ENCODE results near the gene ARID3B. TPM values are rescaled to one million over a fixed set of nuclear protein-coding genes. Genes with fewer than 3 reads are reported as not detected.

Gene ARID3B
- total and polyA plus RNA-seq, 2 experiments from 2014 or later: 69.8 to 70.5 TPM

GRCh38 chr15:74610302-74610951 lies 69.4 kb downstream of the ARID3B start:
- Histone ChIP-seq H3K27me3 (no peaks in the 10 kb centered on the region), H3K9me3 (ENCODE audit: low read depth) (no peaks in the 10 kb centered on the region), H3K27ac (peak overlapping the region; percentile 56), H3K4me1 (ENCODE audit: low read depth) (peaks cover 14% of the 10 kb centered on the region), H3K4me3 (no peak overlapping the region), H3K36me3 (no peaks in the 10 kb centered on the region)
- TF ChIP-seq CTCF (IDR thresholded peaks at IDR 0.05; ENCODE audit: low read depth, low read length): no peak
- peak; percentile 16 to 22 for DNase-seq (ENCODE audit: low read depth in 1 of 2, low spot score in 1 of 2)

DNA sequence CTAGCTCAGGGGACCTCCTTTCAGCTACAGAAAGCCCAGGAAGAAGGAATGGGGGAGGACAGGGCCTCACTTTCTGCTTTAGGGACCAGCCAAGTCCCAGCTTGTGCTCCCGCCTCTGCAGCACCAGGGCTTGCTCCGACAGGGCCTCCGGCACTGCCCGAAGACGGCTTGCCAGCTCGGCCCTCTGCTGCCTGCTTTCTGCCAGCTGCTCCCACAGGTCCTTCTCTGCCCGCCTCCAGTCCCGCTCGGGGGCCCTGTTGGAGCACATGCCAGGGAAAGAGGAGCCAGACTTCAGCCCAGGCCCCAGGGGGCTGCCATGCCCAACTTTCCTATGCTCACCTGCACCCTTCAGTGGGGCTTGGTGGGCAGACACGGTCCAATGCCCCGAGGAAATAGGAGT lies 70.3 kb downstream of the ARID3B start:
- no peak for TF ChIP-seq CTCF (IDR thresholded peaks at IDR 0.05; ENCODE audit: low read depth, low read length)
- H3K9me3 ChIP-seq (ENCODE audit: low read depth): no peaks in the 10 kb centered on the region
- peaks cover 14% of the 10 kb centered on the region for H3K4me1 ChIP-seq (ENCODE audit: low read depth)
- H3K36me3 ChIP-seq: no peaks in the 10 kb centered on the region
- H3K4me3 ChIP-seq: no peak overlapping the region
- H3K27ac ChIP-seq: no peak overlapping the region
- no peak for DNase-seq (ENCODE audit: low read depth in 1 of 2, low spot score in 1 of 2)
- H3K27me3 ChIP-seq: no peaks in the 10 kb centered on the region

- DNase-seq (ENCODE audit: low read depth in 1 of 2, low spot score in 1 of 2): no peak
These were observed 70.8 kb downstream of the ARID3B start for GRCh38 chr15:74611834-74612233.

GRCh38 chr15:74612677-74613076 lies 71.7 kb downstream of the ARID3B start:
- Histone ChIP-seq H3K36me3 (no peaks in the 10 kb centered on the region), H3K27me3 (no peaks in the 10 kb centered on the region), H3K9me3 (ENCODE audit: low read depth) (no peaks in the 10 kb centered on the region), H3K4me1 (ENCODE audit: low read depth) (peaks cover 25% of the 10 kb centered on the region), H3K27ac (no peak overlapping the region), H3K4me3 (no peak overlapping the region)
- no peak for DNase-seq (ENCODE audit: low read depth in 1 of 2, low spot score in 1 of 2)
- TF ChIP-seq CTCF (IDR thresholded peaks at IDR 0.05; ENCODE audit: low read depth, low read length): no peak

More at GRCh38 chr15:74611834-74612233, 70.8 kb downstream of the ARID3B start:
- TF ChIP-seq CTCF (IDR thresholded peaks at IDR 0.05; ENCODE audit: low read depth, low read length): no peak
- H3K27me3 ChIP-seq: no peaks in the 10 kb centered on the region
- no peak overlapping the region for H3K4me3 ChIP-seq
- no peak overlapping the region for H3K27ac ChIP-seq
- no peaks in the 10 kb centered on the region for H3K36me3 ChIP-seq
- peaks cover 17% of the 10 kb centered on the region for H3K4me1 ChIP-seq (ENCODE audit: low read depth)
- no peaks in the 10 kb centered on the region for H3K9me3 ChIP-seq (ENCODE audit: low read depth)

DNA sequence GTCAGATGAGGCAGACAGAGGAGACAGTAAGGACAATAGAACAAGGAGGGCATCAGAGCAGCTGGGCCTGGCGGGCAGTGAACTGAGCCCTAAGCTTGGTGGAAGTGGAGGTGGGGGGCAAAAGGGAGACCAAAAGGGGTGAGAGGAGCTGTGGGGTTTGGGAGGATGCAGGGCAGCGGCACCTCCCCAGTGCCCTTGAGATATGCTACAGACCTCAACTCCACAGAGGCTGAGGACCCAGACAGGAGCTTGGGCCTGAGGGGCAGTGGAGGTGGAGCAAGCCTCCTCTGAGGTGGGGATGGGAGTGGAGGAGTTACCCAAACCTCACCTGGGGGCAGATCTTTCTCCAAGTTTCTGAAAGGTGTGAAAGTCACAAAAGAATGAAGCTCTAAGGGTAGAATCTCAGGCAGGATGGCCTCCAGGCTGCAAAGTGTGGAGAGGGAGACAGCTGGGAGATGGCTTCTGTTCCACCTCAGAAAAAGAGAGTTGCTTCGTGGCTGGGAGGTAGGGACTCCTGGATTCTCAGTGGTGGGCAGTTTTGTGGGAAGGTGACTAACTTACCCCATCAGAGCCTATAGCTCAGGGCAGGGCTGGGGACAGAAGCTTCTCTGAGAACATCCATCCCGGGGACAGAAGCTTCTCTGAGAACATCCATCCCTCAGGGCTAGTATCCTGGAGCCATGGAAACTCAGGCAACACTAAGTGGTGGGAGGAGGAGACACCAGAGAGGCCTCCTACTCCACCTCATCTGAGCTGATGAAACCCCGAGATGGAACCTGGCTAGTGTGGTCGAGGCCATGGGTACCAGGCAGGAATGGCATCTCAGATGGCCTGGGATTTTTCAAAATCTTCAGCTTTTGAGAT lies 72.3 kb downstream of the ARID3B start:
- Histone ChIP-seq H3K9me3 (ENCODE audit: low read depth) (no peaks in the 10 kb centered on the region), H3K27me3 (no peaks in the 10 kb centered on the region), H3K27ac (peak overlapping the region; percentile 58), H3K4me3 (no peak overlapping the region), H3K4me1 (ENCODE audit: low read depth) (peaks cover 26% of the 10 kb centered on the region), H3K36me3 (no peaks in the 10 kb centered on the region)
- no peak for DNase-seq (ENCODE audit: low read depth in 1 of 2, low spot score in 1 of 2)
- no peak for TF ChIP-seq CTCF (IDR thresholded peaks at IDR 0.05; ENCODE audit: low read depth, low read length)
